LHCN-M2 (cell line): ENCODE measurements around the gene ZNF777. TPM values are rescaled to one million over a fixed set of nuclear protein-coding genes. Genes with fewer than 3 reads are reported as not detected.
A peak's percentile ranks its signal among the peaks of the same experiment; 100 is the strongest.

Experiments
- DNase-seq: peaks from one replicate; pipeline ENCODE4 v3.0.0-alpha.2; 2012; ENCODE audit warnings: low read depth
- total RNA-seq: library from RNA; depleted of rRNA; stranded (reverse); fragments of >200 nt; gene quantifications from 2 replicates; pipeline ENCODE4 v1.2.3, GENCODE V29; 2014

Gene ZNF777
- total RNA-seq, 1 experiment from 2014 or later, result 15.9 TPM

GRCh38 chr7:149477494-149478443, 16.9 kb upstream of the ZNF777 start:
- no peak for DNase-seq

DNA sequence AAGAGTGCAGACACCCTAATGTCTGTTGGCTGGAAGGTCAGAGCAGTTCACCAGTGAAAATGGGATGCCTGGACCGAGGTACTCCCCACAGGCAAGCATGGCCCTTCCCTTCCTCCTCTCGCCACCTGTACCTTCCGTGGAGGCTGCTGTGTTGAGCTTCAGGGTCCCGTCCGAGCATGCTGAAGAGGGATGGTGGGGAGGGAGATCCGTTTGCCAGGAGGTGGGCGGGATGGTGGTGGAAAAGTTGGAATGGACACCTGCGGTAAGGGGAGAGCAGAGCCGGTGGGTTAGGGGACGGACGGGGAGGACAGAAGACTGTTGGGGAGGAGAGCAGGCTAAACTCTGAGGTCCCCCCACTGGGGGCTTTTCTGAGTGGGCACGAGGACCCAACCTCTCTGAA, 15.9 kb upstream of the ZNF777 start:
- DNase-seq, result no peak

DNA sequence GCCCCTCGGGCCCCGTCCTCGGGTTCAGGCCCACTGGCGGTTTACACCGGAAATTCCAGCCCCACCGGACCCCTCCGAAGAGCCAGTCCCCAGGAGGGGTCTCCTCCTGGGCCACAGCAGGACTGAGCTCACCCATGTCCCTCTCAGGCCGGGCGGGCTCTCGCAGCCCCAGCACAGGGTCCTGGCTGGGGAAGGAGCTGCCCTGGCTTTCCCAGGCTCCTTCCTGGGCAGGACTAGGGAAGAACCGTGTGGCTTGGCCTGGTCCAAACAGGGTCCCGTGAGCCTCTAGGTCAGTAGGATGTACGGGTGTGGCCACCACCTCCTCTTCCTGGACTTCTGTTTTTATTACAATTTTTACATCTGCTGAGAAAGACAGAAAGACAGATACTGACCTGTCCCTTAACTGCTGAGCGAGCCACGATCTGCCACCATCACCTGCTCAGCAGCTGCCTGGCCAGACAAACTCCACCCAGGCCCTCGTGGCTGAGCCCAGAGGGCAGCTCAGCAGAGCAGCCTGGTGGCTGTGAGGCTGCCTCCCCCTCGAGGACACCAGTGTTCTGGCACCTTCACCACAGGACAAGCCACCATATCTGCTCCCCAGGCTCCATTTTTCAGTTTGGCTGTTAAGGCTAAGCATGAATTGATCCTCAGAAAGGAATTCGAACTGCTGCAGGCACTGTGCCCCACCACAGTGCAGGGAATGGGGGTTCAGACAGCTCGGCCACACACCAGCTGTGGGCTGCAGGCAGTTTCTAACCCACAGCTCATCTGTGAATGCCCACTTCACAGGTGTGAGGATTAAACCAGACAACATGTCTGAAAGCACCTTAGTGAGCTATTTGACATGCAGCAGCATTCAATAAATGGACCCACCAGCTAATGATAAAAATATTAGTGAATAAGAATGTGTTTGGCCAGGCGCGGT, 14.5 kb upstream of the ZNF777 start:
- no peak for DNase-seq

DNA sequence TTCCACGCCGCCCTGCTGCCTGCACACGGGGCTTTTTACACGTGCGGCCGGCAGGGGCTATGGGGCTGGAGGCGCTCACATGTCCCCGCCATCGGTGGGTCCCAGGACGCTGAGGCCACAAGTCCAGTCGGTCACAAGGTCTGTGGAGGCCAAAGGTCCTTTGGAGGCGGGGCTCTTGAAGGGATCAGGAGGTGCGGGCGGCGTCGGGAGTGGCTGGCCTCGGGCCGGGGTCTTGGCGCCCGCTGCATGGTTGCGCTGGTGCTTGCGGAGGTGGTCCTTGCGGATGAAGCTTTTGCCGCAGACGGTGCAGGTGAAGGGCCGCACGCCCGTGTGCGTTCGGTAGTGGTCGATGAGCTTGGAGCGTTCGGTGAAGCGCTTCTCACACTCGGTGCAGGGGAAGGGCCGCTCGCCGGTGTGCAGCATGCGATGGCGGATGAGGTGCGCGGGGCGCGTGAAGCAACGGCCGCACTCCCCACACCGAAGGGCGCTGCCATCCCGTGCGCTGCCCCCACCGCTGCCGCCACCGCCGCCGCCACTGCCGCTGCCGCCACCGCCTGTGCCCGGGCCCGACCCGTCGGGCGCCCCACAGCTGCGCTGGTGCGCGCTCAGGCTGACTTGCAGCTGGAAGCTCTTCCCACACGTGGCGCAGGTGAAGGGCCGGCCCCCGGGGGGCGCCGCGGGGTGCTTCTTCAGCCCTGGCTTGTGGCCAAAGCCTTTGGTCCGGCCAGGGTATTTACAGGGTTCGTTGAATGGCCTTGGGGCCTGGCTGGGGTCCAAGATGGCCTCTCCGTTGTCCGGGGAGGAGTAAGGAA, 13.7 kb upstream of the ZNF777 start:
- no peak for DNase-seq

DNA sequence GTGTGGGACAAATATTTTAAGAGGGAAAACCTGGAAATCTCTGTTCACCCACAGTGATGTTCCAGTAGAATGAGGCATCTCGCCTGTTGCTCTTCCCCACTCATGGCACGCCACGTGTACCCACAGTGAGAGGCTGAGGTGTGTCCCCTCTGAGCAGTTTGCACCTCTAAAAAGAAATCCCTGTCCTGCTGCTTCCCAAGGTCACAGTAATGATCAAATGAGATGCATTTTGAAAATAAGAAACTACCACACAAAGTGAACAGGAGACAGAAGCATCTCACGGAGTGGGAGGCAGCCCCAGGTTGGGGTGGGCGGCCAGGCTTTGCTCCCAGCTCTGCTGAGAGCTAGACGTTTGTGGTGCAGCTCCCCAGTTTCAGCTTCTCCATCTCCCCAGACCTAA, 12.4 kb upstream of the ZNF777 start:
- no peak for DNase-seq

- no peak for DNase-seq
These were observed 10.6 kb upstream of the ZNF777 start for GRCh38 chr7:149471289-149471953.

DNA sequence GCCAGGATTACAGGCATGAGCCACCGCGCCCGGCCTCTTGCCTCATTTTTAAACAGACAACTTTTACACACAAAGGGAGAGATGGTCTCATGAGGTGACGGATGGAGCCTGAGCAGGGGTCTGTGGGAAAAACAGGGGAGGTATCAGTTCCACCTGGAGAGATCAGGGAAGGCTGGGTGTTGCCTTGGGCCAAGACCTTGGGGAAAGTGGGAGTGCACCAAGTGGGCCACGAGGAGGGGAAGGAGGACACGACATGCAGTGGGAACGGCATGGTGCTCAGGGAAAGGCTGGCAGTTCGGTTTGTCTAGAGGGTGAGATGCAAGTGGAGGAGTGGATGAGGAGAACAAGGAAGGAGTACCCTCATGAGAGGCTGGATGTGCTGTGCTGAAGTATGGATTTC, 8.9 kb upstream of the ZNF777 start:
- no peak for DNase-seq

DNA sequence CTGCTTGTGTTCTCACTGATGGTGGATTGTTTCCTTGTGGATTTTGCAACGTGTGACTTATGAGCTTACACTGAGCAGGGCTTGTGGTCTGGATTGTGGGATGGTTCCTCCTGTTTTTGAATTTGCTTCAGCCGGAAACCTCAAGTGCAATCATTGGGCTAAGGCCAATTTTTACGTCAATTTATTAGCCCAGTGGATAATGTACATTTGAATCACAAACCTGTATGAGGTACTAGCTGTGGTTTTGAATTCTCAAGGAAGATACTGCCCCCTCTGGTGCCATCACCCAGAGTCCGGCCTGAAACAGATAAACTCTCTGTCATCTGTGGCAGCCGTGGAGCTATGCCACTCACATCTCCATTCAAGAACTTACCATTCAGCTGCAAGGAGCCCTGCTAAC, 7.3 kb upstream of the ZNF777 start:
- peak; percentile 56 for DNase-seq

- DNase-seq, result no peak
These were observed 6.5 kb upstream of the ZNF777 start for GRCh38 chr7:149467321-149467859.

DNA sequence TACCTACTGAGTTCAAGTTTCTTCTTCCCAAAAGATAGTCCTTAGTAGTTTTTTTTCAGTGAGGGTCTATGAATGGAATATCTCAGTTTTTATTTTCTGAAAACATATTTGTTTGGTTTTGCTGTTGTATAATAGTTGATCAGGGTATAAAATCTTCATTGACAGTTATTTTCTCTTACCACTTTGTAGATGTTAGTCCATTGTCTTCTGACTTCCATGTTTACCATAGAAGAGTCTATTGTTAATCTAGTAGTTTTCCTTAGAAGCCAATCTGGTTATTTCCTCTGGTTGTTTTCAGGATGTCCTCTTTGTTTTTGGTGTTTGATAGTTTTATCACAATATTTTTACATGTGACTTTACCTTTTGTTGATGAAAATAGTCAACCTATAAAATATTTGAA, 5.5 kb upstream of the ZNF777 start:
- DNase-seq, result no peak

DNA sequence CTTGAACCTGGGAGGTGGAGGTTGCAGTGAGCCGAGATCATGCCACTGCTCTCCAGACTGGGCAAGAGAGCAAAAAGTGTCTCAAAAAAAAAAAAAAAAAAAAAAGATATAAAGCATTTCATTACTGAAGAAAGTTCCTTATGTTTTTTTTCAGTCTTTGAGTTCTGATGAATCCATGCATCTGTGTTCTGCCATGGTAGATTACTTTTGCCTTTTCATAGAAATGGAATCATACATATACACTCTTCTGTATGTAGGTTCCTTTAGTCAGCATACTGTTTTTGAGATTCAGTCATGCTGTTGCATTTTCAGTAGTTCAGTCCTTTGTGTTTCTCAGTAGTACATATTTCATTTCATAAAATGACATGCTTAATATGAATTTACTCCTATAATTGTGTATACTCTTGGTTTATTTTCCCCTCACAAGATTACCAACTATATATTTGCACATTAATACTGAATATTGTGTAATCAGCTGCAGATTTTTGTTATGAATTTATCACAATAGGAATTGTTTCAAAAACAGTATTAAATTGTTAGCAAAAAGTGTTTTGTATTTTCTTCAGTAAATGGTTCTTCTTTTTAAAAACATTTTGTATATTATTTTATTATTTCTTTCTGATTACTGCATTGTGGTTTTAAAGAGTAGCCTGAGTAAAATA, 2.8 kb upstream of the ZNF777 start:
- no peak for DNase-seq

DNA sequence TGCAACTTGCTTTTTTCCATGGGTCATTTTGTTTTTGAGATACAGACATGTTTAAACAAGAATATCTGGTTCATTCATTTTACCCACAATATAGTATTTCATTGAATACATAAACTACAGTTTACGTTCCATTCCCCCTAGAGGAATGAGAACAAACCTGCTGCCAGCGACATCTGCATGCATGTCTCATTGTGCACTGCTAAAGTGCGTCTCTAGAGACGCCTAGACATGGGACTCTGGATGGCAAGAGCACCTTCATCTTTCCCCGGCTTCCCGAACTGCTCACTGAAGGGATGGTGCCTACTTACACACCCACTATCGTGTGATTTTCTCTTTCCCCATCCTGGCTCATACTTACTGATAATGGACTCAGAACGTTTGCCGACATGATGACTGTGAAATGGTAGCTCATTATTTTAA, 1.2 kb upstream of the ZNF777 start:
- DNase-seq, result no peak

- peak; percentile 23 for DNase-seq
These were observed 1.1 kb downstream of the ZNF777 start for GRCh38 chr7:149459540-149460452.

GRCh38 chr7:149459201-149459539, 1.7 kb downstream of the ZNF777 start:
- no peak for DNase-seq

- peak; percentile 45 for DNase-seq
These were observed 2.6 kb downstream of the ZNF777 start for GRCh38 chr7:149458235-149458634.

DNA sequence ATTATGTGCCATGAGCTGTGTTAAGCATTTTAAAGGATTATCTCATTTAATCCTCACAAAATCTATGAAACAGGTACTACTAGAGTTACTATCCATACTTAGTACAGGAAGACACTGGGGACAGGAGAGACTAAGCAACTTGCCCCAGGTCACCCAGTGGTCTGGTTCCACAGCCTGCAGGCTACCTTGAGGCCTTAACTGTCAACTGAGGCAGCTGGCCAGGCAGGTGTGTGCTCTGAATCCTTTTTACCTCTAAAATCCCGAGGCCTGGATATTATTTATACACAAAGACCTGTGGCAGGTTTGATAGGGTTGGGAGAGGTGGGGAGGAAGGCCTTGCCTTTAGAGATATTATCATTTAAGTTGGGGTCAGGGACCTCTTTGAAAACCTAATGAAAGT, 3.1 kb downstream of the ZNF777 start:
- DNase-seq, result no peak

- no peak for DNase-seq
These were observed 4.1 kb downstream of the ZNF777 start for GRCh38 chr7:149456506-149457421.
